MM.1S (cell line): ENCODE measurements around the gene GOLGA8S.

ENCODE experiments used
- EZH2 ChIP-seq: fragments of 300-600 bp; sonication (generic); optimal IDR thresholded peaks from 2 replicates; pipeline ENCODE3; 2017; ENCODE audit warnings: low read depth, mild to moderate bottlenecking, antibody characterized with exemption, low read length, mixed read lengths
- TF ChIP-seq, protein P1 (sequence below): fragments of 300-600 bp; sonication (generic); IDR thresholded peaks from 2 replicates; pipeline ENCODE4 v1.5.1; 2016; ENCODE audit warnings: antibody characterized with exemption, low read length, mixed read lengths

GRCh38 chr15:23411841-23412240 is 57.3 kb downstream of the GOLGA8S start:
- TF ChIP-seq EZH2: no peak
- TF ChIP-seq, protein P1, sequence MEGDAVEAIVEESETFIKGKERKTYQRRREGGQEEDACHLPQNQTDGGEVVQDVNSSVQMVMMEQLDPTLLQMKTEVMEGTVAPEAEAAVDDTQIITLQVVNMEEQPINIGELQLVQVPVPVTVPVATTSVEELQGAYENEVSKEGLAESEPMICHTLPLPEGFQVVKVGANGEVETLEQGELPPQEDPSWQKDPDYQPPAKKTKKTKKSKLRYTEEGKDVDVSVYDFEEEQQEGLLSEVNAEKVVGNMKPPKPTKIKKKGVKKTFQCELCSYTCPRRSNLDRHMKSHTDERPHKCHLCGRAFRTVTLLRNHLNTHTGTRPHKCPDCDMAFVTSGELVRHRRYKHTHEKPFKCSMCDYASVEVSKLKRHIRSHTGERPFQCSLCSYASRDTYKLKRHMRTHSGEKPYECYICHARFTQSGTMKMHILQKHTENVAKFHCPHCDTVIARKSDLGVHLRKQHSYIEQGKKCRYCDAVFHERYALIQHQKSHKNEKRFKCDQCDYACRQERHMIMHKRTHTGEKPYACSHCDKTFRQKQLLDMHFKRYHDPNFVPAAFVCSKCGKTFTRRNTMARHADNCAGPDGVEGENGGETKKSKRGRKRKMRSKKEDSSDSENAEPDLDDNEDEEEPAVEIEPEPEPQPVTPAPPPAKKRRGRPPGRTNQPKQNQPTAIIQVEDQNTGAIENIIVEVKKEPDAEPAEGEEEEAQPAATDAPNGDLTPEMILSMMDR: no peak
